ENCODE results near the gene RAB8B. TPM values are rescaled to one million over a fixed set of nuclear protein-coding genes. Genes with fewer than 3 reads are reported as not detected.
"Not testable (repeated sequence)": the region's sequence is repeated elsewhere in the genome, so short reads cannot be mapped to it uniquely, and the experiment has no call there.

RAB8B gene
- polyA plus RNA-seq, 4 donors: 25.5 to 33.4 (median 30.9) TPM

DNA sequence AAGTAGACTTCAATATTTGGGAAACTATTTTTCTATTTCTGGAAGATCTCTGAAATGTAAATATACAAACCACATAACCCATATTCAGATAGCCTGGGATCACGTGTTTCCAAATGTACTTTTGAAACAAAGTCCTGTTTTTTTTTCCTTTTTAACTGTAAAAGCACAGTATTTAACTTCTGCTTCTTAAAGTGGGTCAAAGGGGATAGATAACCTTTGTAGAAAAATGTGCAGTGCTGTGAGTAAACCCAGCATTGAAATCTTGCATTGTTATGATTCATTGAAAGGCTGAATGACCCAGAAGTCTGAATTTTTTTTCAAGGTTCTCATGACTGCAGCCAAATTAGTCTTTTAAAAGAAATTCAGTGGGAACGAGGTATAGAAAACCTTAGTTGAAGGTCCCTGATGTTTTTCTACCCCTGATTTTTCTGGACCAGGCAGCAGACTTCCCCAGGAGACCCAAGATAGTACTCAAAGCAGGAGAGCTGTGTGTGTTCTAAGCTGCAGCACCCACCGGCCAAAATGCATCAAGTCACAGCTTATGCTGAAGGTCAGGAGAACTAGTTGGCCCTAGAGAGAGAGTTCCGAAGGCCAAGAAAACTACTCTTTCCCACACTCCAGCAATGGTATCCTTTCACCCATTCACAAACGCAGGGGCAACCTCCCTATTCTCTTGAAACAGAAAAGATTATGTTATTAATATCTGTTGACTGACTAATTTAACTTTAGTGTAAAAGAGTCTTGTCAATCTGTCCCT lies 44.4 kb downstream of the RAB8B start:
- no peak for DNase-seq (ENCODE audit: low read depth in 4 of 4, low spot score in 2 of 4)

DNA sequence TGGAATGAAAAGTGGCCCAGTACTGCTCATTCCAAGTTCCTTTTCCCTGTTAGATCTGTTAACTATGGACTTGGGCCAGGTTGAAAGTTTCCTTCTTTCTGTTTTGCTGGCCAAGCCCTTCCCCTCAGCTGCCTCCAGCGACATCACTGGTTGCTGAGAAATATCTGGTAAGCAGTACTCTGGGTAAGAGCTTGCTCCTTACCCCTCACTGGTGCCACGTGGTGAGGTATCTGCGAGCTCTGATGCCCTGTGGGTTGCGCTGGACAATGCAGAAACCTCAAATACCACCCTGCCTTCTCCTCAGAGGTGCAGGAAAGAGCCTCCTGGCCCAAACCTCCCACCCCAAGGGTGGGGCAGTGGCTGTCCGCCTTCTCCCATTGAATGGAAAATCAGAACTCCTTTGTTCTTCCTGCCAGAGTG lies 45.1 kb downstream of the RAB8B start:
- DNase-seq (ENCODE audit: low read depth in 4 of 4, low spot score in 2 of 4): no peak

DNA sequence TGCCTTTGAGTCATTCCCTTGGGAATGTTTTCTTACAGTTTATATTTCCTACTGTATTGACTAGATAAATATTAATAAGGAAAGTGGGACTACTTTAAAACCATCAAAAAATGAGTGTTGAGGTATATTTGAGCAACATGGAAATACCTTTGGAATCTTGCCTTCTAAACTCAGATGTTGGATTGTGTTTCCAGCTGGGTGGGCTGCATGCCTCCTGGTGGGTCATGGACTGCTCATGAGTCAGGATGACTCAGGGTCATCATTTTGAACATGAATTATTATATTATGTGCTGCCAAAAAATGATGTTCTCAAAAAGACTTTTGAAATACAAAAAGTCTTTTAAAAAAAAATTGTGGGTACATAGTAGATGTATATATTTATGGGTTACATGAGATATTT lies 46.9 kb downstream of the RAB8B start:
- no peak for DNase-seq (ENCODE audit: low read depth in 4 of 4, low spot score in 2 of 4)

DNA sequence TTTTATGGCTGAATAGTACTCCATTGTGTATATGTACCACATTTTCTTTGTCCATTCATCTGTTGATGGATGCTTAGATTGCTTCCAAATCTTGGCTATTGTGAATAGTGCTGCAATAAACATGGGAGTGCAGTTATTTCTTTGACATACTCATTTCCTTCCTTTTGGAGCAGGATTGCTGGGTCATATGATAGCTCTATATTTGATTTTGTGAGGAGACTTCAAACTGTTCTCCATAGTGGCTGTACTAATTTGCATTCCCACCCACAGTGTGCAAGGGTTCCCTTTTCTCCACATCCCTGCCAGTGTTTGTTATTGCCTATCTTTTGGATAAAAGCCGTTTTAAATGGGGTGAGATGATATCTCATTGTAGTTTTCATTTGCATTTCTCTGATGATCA lies 47.7 kb downstream of the RAB8B start:
- DNase-seq (ENCODE audit: low read depth in 4 of 4, low spot score in 2 of 4): not testable (repeated sequence)

DNA sequence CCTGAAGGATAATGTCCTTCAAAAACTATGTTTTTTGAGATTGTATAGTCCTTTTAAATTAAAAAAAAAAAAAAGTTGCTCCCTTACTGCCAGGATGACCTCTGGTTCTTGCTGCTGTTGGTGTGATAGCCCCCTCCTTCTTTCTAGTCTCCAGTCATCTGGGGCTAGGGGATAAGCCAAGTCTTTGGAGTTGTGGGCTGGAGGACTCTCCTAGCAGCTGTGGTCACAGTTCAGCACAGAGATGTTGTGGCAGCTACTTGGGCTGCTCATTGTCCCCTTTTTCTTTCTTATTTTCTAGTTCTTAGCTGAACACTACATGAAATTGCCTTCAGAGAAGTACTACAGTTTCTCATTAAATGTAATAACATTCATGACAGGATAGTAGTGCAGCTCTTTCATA lies 48.8 kb downstream of the RAB8B start:
- no peak for DNase-seq (ENCODE audit: low read depth in 4 of 4, low spot score in 2 of 4)

DNA sequence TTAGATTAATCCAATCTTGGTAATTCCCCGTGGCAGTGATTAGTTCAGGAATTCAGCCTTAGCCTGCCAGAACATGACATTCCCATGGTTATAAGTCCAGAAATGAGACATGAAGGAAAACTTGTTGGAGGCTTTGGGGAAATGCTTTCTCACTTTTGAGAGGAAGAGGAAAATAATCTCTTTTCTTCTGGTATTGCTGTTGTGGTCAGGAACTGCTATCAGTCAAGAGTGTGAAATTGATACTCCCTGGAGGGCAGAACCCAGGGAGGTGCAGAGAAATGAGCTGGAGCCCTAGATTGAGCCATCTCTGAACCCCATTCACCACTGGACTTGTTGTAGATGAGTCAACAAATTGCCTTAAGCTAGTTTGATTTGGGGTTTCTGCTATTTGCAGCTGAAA lies 49.4 kb downstream of the RAB8B start:
- no peak for DNase-seq (ENCODE audit: low read depth in 4 of 4, low spot score in 2 of 4)

DNA sequence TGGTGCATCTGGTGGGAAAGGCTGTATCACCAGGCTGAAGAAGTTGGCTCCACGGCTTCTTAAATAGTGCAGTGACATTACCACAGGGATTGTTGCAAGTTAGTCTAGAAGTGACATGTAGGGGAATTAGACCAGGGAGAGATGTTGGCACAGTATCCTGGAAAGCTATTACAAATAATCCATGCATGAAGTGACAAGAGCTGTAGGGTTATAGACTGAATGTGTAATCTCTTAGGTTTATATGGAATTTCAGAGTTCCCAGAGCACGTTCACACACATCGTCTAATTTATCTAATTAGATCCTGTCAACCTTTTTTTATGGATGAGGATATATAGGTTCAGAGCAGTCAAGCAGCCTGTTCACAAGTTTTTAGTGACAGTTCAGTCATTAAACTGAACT lies 50.7 kb downstream of the RAB8B start:
- no peak for DNase-seq (ENCODE audit: low read depth in 4 of 4, low spot score in 2 of 4)

DNA sequence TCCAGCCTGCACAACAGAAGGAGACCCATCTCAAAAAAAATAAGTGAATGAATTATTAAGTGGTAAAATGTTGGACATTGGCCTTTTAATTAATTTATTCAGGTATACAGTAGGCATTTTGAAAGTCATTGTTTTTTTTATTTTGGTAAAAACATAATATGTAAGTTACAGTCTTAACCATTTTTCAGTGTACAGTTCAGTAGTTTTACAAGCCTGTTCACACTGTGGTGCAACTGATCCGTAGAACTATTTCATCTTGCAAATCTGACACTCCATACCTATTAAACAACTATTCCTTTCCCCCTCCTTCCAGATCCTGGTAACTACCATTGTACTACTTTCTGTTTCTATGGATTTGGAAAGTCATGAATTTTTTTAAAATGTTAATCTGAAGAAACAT lies 51.9 kb downstream of the RAB8B start:
- no peak for DNase-seq (ENCODE audit: low read depth in 4 of 4, low spot score in 2 of 4)

DNA sequence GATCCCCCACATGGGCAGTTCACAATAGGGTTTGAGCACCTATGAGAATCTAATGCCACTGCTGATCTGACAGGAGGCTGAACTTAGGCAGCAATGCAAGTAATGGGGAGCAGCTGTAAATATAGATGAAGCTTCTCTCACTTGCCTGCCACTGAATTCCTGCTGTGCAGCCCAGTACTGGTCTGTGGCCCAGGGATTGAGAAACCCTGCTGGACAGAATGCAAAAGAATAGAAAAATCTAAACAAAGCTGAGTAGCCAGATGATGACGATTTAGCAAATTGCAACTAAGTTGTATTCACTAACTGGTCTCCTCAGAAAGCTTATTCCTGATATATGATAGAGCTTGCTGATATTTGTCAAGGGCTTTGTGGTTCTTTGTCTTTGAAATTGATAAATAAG lies 53.7 kb downstream of the RAB8B start:
- DNase-seq (ENCODE audit: low read depth in 4 of 4, low spot score in 2 of 4): no peak

DNA sequence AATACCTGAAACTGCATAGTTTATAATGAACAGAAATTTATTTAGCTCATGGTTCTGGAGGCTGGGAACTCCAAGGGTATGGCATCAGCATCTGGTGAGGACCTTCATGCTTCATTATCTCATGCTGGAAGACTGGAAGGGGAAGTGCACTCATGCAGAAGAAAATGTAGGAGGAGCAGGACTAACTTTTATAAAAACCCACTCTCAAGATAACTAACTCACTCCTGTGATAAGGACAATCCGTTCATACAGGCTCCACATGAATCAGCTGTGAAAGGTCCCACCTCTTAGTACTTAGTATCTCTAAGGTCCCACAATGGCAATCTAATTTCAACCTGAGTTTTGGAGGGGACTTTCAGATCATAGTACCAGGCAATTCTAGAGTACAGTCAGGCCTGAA lies 54.4 kb downstream of the RAB8B start:
- no peak for DNase-seq (ENCODE audit: low read depth in 4 of 4, low spot score in 2 of 4)

DNA sequence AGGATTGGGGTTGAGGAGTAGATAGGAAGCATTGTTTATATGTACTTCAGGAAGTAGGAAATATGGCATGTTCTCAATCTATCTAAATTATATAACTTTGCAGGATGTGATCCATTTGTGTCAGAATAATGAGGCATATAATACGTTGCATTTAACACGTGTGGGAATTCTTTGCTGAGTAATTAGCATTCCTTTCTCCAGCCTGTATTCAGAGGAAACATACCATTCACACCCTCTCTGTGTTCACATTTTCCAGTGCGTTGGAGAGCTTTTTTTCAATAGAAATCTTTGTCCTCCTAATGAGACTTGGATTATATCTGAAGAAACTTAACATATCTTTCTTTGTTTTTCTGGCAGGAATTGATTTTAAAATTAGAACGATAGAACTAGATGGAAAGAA lies 55.0 kb downstream of the RAB8B start:
- no peak for DNase-seq (ENCODE audit: low read depth in 4 of 4, low spot score in 2 of 4)

DNA sequence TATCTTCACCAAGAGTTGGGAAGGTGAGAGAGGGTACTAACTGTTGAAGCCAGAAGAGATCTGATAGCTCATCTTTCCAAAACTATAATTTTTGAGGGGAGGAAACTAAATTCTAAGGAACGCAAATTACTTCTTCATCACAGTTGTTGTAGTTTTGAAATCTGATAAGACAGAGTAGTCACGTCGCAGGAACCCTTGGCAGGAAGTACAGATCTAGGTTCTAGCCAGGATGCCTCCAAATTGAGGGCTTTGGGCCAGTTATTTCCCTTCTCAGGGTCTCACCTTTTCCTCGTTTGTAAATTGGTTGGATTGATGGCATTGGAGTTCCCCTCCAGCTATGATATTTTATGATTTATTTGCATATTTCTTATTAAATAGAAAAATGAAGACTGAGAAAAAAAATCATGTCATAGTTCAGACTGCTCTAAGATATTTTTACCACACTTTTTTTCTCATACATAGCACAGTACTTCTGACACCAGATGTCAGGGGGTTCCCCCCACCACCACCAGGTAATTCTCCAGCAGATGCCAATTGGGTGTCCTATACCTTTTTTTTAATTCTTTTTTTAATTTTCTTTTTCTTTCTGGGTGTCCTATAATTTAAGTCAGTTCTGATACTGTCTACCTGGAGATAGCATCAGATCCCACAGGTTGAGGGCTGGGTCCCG lies 55.7 kb downstream of the RAB8B start:
- no peak for DNase-seq (ENCODE audit: low read depth in 4 of 4, low spot score in 2 of 4)

DNA sequence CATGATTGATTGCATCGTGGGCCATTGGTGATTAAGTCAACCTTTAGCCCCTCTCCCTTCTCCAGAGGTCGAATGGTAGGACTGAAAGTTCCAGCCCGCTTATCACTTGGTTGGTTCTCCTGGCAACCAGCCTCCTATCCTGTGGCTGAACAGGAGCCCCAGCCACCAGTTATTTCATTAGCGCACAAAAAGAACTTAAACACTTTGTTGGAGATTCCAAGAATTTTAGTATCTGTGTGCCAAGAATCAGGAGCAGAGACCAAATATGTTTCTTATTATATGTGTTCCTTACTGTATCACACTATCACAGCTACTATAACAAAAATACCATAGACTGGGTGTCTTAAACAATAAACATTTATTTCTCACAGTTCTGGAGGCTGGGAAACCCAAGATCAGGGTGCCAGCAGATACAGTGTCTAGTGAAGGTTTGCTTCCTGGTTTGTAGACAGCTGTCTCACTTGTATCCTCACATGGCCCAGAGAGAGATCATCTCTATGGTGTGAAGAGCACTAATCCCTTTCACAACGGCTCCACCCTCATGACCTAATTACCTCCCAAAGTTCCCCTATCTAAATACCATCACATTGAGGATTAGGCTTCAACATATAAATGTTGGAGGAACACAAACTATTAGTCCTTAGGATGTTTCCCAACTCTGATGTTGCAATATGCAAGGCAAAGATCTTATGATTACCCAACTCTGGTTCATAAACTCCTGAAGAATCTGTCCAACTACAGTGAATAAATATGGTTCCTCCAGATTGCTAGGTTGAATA lies 57.5 kb downstream of the RAB8B start:
- no peak for DNase-seq (ENCODE audit: low read depth in 4 of 4, low spot score in 2 of 4)

DNA sequence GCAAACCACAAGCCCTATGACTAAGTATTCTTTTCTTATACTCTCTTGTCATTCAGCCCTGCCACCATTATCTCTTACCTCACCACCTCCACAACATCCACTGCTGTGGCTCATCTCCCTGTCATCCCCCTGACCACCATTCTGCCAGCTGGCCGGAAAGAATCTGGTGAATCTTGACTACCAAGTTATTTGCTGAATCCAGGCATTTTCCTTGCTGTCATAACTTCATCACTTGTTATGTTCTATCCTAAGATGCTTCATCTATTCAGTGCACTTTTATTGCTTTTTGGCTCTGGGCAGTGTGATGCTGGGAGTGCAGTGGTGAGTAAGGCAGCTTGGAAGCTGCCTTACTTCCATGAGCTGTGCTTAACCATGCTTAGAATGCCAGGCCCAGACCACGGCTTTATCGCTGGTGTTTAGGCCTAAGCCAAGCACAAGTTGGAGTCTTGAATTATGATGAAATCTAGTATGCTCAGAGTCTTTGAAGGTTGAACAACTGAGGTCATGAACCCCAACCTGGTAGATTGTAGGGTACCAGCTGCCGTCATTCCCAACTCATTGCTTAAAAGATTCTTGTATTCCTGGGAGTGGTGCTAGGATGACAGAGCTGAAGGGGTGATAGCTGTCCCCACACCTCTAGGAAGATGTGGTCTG lies 61.0 kb downstream of the RAB8B start:
- DNase-seq (ENCODE audit: low read depth in 4 of 4, low spot score in 2 of 4): no peak

DNA sequence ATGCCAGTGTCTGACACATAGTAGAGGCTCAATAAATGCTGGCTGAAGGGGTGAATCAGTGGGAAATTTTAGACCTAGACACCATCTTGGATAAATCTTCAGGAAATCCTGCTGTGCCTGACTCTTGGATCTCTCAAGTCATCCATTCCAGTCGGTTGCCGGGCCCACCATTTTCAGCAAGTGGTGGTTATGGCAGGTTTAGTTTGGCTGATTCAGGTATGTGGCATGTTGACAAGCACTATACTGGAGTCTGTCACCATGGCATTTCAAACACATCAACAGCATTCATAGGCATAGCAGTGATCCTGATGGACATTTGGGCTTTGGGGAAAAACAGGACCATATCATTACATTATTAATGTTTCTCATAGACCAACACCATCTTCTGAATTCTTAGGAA lies 62.3 kb downstream of the RAB8B start:
- DNase-seq (ENCODE audit: low read depth in 4 of 4, low spot score in 2 of 4): no peak

DNA sequence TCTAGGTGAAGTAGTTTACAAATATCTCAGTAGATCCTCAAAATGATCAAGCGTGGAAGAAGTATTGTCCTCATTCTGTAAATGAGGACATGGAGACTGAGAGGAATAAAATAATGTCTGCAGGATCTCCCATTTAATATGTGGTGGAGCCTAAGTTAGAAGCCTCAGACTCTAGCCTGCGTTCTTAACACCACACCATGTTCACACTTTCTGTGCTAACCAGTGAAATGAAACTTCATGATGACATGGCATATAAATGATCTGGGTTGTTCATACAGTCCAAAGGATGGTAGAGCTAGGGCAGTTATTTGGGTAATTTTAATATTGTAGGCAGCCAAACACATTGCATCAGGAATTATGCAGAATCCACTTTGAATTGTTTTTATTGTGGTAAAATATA lies 62.9 kb downstream of the RAB8B start:
- DNase-seq (ENCODE audit: low read depth in 4 of 4, low spot score in 2 of 4): no peak

DNA sequence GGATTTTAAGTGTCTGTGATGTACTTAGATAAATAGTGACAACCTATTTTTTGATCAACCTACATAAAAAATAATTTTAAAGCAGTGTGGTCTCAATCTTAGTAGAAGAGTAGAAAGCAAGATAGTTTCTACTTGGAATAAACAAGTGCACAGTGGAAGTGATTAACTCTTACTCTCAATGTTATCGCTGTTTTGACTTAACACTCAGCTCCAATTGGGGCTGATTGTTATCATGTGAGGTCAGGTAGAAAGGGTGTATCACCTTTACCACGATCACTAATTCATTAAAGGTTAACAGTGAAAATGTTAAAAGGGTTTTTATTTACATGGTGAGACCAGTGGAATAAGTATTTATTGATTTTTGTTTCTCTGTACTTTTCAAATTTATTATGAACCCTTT lies 65.6 kb downstream of the RAB8B start:
- no peak for DNase-seq (ENCODE audit: low read depth in 4 of 4, low spot score in 2 of 4)

DNA sequence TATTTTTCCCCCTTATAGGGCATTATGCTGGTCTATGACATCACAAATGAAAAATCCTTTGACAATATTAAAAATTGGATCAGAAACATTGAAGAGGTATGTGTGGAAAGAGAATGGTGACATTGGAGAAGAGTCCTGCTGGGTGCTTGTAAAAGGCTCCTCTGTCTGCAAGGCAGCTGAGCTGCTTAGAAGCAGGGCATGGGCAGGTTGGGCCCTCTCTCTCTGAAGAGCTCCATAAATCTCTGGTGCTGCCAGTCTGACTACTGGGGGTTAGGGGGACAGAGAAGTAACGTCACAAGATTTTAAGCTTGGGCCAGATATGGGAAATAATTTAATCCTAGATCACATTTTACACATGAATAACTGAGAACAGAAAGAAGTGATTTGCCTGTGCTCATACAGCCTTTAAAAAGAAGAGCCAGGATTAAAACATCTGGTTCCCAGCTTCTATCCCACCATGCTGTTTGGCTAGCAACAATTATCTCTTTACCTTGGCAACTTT lies 66.1 kb downstream of the RAB8B start:
- DNase-seq (ENCODE audit: low read depth in 4 of 4, low spot score in 2 of 4): no peak

DNA sequence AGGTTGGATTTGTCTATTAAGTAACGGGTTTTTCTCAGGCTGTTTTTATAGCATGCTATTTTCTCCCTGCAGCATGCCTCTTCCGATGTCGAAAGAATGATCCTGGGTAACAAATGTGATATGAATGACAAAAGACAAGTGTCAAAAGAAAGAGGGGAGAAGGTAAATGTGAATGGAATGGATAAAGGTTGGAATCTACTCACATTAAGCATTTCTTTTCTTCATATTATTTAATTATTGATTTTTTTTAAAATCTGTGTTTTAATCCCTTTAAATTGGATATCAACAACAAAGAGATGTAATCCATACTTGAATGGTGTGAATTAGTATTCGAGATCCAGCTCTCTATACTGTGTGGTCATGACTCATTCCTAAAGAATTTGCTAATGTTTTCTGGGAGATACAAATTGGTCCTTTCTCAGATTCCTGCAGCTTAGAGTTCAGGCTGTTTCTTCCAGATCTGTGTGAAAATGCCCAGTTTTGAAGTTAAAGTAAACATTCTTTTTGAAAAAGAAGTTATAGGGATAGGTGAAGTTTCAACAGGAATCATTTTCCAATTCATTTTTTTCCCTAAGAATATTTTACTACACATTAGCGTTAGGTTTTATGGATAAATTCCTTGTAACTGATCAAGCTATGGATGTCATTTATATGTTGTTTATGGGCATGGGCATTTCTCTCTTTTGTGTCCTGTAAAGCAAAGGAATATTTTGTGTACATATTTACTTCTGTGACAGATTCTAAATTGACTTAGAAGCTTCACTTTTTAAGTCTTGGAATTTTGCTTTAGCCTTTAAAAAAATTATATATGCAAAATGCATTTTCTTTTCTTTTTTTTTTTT lies 67.2 kb downstream of the RAB8B start:
- no peak for DNase-seq (ENCODE audit: low read depth in 4 of 4, low spot score in 2 of 4)

DNA sequence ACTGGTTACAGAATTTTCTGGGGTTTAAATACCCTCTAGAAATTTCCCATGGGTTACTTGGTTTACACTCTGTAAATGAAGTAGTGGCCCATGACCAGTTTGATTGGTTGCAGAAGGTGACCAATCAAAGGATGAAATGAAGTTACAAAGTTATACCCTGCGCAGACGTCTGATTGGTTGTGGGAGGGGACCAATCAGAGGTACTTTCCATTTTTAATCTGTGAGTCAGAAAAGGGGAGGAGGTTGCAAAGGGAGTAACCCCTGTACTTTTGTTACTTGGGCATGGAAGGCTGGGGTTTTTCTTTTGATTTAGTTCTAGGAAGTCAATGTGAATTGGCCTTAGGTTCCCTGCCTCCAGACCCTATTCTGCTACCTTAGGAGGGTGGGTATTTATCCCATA lies 69.3 kb downstream of the RAB8B start:
- DNase-seq (ENCODE audit: low read depth in 4 of 4, low spot score in 2 of 4): no peak

Data from left renal cortex interstitium (tissue), 4 donors.